HFF-Myc (cell line): ENCODE measurements around the gene ARHGEF12.
A peak's percentile ranks its signal among the peaks of the same experiment; 100 is the strongest.

Source experiments
- DNase-seq: peaks from one replicate; pipeline ENCODE4 v3.0.0-alpha.2; 2011; ENCODE audit warnings: low read depth; ENCODE audit errors: extremely low read depth
- H3K4me3 ChIP-seq: replicated peaks from 2 replicates; pipeline ENCODE4 v1.5.1; 2011; ENCODE audit warnings: low read depth, mild to moderate bottlenecking, control low read depth, low read length
- TF ChIP-seq, protein P1 (sequence below): IDR thresholded peaks from 2 replicates; pipeline ENCODE4 v1.5.1; 2012; ENCODE audit warnings: mild to moderate bottlenecking, low read depth, low read length, control low read depth; ENCODE audit errors: missing control alignments

The ARHGEF12 gene

DNA sequence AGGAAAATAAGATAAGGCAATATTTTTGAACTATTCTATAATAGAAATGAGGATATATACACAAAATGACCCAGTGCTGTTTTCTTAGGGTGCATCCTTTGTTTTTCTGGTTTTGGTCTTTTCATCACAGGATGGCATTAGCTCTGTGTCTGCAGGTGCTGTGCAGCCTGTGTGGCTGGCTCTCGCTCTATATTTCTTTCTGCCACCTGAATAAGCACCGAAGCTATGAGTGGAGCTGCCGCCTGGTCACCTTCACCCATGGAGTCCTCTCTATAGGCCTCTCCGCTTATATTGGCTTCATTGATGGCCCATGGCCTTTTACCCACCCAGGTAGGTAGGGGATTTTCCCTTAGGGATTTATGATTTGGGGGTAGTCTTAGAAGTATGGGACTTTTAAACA is 8.9 kb upstream of the ARHGEF12 start:
- H3K4me3 ChIP-seq, result no peak overlapping the region
- no peak for DNase-seq
- TF ChIP-seq, protein P1, sequence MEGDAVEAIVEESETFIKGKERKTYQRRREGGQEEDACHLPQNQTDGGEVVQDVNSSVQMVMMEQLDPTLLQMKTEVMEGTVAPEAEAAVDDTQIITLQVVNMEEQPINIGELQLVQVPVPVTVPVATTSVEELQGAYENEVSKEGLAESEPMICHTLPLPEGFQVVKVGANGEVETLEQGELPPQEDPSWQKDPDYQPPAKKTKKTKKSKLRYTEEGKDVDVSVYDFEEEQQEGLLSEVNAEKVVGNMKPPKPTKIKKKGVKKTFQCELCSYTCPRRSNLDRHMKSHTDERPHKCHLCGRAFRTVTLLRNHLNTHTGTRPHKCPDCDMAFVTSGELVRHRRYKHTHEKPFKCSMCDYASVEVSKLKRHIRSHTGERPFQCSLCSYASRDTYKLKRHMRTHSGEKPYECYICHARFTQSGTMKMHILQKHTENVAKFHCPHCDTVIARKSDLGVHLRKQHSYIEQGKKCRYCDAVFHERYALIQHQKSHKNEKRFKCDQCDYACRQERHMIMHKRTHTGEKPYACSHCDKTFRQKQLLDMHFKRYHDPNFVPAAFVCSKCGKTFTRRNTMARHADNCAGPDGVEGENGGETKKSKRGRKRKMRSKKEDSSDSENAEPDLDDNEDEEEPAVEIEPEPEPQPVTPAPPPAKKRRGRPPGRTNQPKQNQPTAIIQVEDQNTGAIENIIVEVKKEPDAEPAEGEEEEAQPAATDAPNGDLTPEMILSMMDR, result no peak

DNA sequence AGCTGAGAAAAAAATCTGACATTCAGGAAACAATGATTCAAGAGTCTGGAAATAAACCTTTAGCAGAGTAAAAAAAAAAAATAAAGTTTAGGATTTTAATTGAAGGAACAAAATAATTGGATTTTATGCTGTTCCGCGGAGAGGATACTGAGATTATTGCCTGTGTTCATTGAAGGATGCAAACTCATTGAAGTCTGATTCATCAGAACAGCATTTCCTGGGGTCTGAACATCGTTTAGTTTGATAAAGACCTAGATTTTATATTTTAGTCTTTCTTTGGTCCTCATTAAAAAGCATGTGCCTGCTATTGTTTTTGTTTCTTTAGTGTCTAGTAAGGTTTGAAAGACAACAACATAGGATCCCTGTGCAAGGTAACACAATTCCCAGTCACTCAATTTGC is 6.7 kb upstream of the ARHGEF12 start:
- TF ChIP-seq, protein P1, result no peak
- no peak overlapping the region for H3K4me3 ChIP-seq
- no peak for DNase-seq

DNA sequence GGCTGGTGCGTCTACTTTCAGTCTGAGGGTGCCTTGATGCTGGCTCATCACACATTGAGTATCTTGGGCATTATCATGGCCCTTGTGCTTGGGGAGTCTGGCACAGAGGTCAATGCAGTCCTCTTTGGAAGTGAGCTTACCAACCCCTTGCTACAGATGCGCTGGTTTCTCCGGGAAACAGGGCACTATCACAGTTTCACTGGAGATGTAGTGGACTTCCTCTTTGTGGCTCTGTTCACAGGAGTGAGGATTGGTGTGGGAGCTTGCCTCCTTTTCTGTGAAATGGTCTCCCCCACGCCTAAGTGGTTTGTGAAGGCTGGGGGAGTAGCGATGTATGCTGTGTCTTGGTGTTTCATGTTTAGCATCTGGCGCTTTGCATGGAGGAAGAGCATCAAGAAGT is 6.2 kb upstream of the ARHGEF12 start:
- no peak for DNase-seq
- TF ChIP-seq, protein P1, result no peak

DNA sequence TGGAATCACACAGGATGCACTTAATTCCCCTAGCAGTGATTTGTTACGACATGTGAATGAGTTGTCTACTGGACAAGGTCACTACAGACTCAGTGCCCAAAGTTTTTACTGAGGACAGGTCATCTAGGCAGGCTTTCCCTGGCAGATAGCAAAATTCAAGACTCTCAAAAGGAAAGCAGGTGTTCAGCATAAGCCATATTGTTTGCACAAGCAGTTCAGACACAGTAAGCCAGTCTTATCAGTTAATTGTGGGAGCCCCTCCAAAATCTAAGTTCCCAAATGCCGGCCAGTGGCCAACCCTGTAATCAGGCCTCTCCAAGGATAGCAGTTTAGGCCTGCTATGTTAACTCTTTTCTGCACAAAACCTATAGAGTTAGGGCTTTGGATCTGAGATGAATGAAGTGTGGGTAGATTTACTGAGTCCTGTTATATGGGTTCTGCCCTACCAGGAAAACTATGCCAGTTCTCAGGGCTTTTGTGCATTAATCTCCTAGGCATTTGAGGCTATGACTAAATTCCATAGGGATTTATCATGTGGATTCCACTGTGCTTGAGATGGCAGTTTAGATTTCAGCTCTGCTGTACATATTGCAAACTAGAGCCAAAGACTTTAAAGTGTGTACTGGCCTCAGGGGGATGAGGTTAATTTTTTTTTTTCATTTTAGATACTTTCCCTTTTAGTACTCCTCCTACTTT is 4.8 kb upstream of the ARHGEF12 start:
- no peak overlapping the region for H3K4me3 ChIP-seq
- TF ChIP-seq, protein P1, result no peak
- peak; percentile 69 for DNase-seq

More for the DNA sequence above, 6.2 kb upstream of the ARHGEF12 start:
- no peak overlapping the region for H3K4me3 ChIP-seq

DNA sequence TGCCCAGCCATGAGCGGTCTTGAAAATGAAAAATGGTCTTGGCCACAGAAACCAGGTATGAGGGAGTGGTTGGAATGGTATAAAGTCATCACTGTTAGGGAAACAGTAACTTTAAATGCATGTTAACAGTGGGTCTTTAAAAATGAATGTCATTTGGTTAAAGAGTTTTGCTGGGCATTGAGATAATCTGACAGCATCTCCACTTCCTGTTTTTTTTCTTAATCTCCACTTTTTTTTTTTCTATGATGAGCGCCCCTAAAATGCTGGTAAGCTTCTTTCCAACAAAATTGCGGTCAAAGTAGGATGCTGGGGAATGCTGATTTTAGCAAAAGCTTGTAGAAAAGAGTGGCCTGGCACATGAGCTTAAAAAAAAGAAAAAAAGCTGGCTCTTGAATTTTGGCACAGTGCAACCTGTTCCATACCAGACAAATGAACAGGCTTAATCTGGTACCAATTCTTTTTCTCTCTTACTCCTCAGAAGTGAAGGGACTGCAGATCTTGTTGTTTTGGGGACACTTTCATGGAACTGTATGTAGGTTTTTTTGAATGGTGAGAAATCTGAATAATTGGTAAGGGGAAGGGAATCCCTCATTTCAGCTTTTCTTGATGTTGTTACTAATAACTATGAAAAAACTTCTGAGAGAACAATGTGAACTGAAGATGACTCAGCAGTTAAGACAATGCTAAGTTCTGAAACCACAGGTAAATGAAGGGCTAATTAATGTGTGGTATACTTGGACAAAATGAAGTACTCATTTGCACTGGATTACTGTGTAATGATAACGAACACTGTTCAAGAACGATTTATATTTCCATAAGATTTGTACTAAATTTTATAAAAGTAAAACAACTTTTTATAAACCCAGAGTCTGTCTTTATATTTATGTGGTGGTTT is 3.1 kb upstream of the ARHGEF12 start:
- H3K4me3 ChIP-seq, result no peak overlapping the region
- TF ChIP-seq, protein P1, result no peak
- no peak for DNase-seq

DNA sequence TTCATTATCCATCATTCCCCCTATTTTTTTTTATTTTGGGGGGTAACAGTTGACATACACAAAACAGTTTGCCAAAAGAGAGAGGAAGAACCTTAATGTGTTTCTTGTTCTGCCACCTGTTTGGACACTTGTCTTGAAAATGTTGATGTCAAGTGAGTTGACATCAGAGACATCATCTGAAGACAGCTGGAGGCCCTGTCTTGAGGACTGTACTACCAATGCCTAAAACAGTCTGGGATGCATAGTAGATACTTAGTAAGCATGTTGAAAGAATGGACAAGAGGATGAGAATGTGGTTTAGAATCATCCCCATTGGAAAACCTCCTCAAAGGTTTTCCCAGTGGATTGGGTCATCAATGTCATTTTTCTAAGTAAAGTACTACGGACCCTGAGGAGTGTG is 2.4 kb upstream of the ARHGEF12 start:
- no peak overlapping the region for H3K4me3 ChIP-seq
- DNase-seq, result no peak
- TF ChIP-seq, protein P1, result no peak
